HepG2 (cell line): ENCODE data around the gene MYLK. TPM values are rescaled to one million over a fixed set of nuclear protein-coding genes. Genes with fewer than 3 reads are reported as not detected.

Source experiments
- CBX1 ChIP-seq: IDR thresholded peaks from one replicate; pipeline ENCODE4 v1.6.1; 2016; ENCODE audit warnings: antibody characterized with exemption, low read depth
- ERF ChIP-seq: IDR thresholded peaks from 2 replicates; pipeline ENCODE4 v1.6.1; 2018; ENCODE audit warnings: missing biosample characterization, missing genetic modification reagents
- HNRNPUL1 ChIP-seq: fragments of 200-400 bp; formaldehyde crosslinking; IDR thresholded peaks from 2 replicates; pipeline ENCODE4 v1.6.1; 2017; ENCODE audit warnings: low read depth, mild to moderate bottlenecking, low read length, moderate library complexity
- MYC ChIP-seq: sonication (generic); formaldehyde crosslinking; IDR thresholded peaks from 2 replicates; pipeline ENCODE4 v1.9.0; 2021; ENCODE audit warnings: missing genetic modification reagents, borderline replicate concordance
- NFYB ChIP-seq: sonication (generic); formaldehyde crosslinking; IDR thresholded peaks from 2 replicates; pipeline ENCODE4 v1.4.0; 2020; ENCODE audit warnings: missing genetic modification reagents
- SSRP1 ChIP-seq: IDR thresholded peaks from 2 replicates; pipeline ENCODE4 v1.6.1; 2016; ENCODE audit warnings: control low read depth
- ZKSCAN8 ChIP-seq: IDR thresholded peaks from 2 replicates; pipeline ENCODE4 v1.6.1; 2016; ENCODE audit warnings: borderline replicate concordance, missing genetic modification reagents, missing compliant biosample characterization
- ZNF260 ChIP-seq: sonication (generic); formaldehyde crosslinking; IDR thresholded peaks from 2 replicates; pipeline ENCODE4 v1.4.0; 2020; ENCODE audit warnings: missing genetic modification reagents, low read depth, mild to moderate bottlenecking, borderline replicate concordance
- ZNF331 ChIP-seq: sonication (generic); formaldehyde crosslinking; IDR thresholded peaks from 2 replicates; pipeline ENCODE4 v1.4.0; 2020; ENCODE audit warnings: missing genetic modification reagents
- ZNF430 ChIP-seq: sonication (generic); formaldehyde crosslinking; IDR thresholded peaks from 2 replicates; pipeline ENCODE4 v1.9.0; 2021; ENCODE audit warnings: mild to moderate bottlenecking, missing genetic modification reagents
- ZNF468 ChIP-seq: sonication (generic); formaldehyde crosslinking; IDR thresholded peaks from 2 replicates; pipeline ENCODE4 v1.8.0; 2022; ENCODE audit warnings: mild to moderate bottlenecking, moderate library complexity, missing genetic modification reagents
- ZNF75D ChIP-seq: sonication (generic); formaldehyde crosslinking; IDR thresholded peaks from 2 replicates; pipeline ENCODE4 v1.8.1; 2023; ENCODE audit warnings: missing genetic modification reagents, mild to moderate bottlenecking, borderline replicate concordance
- ZNF766 ChIP-seq: sonication (generic); formaldehyde crosslinking; IDR thresholded peaks from 2 replicates; pipeline ENCODE4 v1.5.0; 2020; ENCODE audit warnings: missing genetic modification reagents, borderline replicate concordance
- polyA plus RNA-seq, 8 experiments: library from polyadenylated mRNA; depleted of rRNA in 3 of 8; stranded (reverse) in 7 of 8; unstranded in 1 of 8; fragments of >200 nt; fragmentation: Illumina TruSeq in 4 of 8; extraction: Trizol in 4 of 8; gene quantifications; 2 replicates each; pipeline versions ENCODE4 v1.2.1 to v1.2.3, GENCODE V29; 2011 to 2016; ENCODE audit warnings: low read depth in 4 of 8, missing spikeins in 1 of 8, mixed read lengths in 1 of 8; ENCODE audit not compliant: insufficient read depth in 1 of 8
- total RNA-seq, 5 experiments: library from RNA; depleted of rRNA; stranded (reverse); fragments of >200 nt; fragmentation: Illumina TruSeq; extraction: Trizol; gene quantifications; 2 replicates each; pipeline ENCODE4 v1.2.3, GENCODE V29; 2016; ENCODE audit warnings: low read depth in 1 of 5
- TF ChIP-seq, protein P1 (sequence below): sonication (generic); formaldehyde crosslinking; IDR thresholded peaks from 2 replicates; pipeline ENCODE4 v1.5.1; 2020; ENCODE audit warnings: mild to moderate bottlenecking, missing genetic modification reagents, moderate library complexity
- TF ChIP-seq, protein P2 (sequence below): sonication (generic); formaldehyde crosslinking; IDR thresholded peaks from 2 replicates; pipeline ENCODE4 v1.4.0; 2020; ENCODE audit warnings: missing genetic modification reagents
- TF ChIP-seq, protein P3 (sequence below): sonication (generic); formaldehyde crosslinking; IDR thresholded peaks from 2 replicates; pipeline ENCODE4 v1.4.0; 2020; ENCODE audit warnings: missing genetic modification reagents
- TF ChIP-seq, protein P4 (sequence below): IDR thresholded peaks from 2 replicates; pipeline ENCODE4 v1.6.1; 2016; ENCODE audit warnings: missing biosample characterization, missing genetic modification reagents, low read depth
- TF ChIP-seq, protein P5 (sequence below): sonication (generic); formaldehyde crosslinking; IDR thresholded peaks from 2 replicates; pipeline ENCODE4 v1.5.0; 2020; ENCODE audit warnings: mild to moderate bottlenecking, missing genetic modification reagents, moderate library complexity

The MYLK gene
- total and polyA plus RNA-seq, 2 of the 13 experiments (the other 11 are each of a cell fraction or from before 2014, with no cell fraction given) = 10.6 to 34.9 TPM

DNA sequence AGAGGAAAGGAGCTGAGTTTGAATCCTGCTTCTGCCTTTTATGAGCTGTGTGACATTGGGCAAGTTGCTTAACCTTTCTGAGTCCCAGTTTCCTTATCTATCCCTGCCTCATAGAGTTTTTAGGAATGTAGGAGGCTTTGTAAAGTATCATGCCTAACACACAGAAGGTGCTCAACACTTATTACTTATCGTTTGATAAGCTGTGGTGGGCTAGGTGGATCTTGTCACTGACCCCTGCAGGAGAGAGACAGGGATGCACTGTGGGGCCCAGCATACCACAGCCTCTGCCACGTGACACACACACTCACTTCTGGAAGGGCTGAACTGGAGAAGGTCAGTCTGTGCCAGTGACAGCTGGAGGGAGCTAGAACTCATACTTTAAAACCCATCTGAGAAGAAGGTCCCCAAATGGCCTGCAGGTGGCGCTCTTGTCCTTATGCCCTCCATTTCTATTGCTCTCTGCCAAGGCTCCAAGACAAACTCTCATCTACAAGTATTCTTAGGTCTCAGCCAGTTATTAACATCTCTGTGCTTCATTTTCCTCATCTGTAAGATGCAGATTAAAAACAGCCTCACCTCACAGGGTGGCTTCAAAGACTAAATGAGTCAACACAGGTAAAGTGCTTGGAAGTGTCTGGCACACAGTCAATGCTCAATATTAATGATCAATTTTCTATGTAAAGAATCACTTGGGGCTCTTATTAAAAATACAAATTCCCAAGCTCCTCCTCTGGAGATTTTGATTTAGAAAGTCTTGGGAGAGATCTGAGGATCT is 241.8 kb downstream of the MYLK start (continued):
- TF ChIP-seq, protein P1, sequence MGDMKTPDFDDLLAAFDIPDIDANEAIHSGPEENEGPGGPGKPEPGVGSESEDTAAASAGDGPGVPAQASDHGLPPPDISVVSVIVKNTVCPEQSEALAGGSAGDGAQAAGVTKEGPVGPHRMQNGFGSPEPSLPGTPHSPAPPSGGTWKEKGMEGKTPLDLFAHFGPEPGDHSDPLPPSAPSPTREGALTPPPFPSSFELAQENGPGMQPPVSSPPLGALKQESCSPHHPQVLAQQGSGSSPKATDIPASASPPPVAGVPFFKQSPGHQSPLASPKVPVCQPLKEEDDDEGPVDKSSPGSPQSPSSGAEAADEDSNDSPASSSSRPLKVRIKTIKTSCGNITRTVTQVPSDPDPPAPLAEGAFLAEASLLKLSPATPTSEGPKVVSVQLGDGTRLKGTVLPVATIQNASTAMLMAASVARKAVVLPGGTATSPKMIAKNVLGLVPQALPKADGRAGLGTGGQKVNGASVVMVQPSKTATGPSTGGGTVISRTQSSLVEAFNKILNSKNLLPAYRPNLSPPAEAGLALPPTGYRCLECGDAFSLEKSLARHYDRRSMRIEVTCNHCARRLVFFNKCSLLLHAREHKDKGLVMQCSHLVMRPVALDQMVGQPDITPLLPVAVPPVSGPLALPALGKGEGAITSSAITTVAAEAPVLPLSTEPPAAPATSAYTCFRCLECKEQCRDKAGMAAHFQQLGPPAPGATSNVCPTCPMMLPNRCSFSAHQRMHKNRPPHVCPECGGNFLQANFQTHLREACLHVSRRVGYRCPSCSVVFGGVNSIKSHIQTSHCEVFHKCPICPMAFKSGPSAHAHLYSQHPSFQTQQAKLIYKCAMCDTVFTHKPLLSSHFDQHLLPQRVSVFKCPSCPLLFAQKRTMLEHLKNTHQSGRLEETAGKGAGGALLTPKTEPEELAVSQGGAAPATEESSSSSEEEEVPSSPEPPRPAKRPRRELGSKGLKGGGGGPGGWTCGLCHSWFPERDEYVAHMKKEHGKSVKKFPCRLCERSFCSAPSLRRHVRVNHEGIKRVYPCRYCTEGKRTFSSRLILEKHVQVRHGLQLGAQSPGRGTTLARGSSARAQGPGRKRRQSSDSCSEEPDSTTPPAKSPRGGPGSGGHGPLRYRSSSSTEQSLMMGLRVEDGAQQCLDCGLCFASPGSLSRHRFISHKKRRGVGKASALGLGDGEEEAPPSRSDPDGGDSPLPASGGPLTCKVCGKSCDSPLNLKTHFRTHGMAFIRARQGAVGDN = peak; percentile 21; the same call in 1 of the 2 replicates
- TF ChIP-seq, protein P2, sequence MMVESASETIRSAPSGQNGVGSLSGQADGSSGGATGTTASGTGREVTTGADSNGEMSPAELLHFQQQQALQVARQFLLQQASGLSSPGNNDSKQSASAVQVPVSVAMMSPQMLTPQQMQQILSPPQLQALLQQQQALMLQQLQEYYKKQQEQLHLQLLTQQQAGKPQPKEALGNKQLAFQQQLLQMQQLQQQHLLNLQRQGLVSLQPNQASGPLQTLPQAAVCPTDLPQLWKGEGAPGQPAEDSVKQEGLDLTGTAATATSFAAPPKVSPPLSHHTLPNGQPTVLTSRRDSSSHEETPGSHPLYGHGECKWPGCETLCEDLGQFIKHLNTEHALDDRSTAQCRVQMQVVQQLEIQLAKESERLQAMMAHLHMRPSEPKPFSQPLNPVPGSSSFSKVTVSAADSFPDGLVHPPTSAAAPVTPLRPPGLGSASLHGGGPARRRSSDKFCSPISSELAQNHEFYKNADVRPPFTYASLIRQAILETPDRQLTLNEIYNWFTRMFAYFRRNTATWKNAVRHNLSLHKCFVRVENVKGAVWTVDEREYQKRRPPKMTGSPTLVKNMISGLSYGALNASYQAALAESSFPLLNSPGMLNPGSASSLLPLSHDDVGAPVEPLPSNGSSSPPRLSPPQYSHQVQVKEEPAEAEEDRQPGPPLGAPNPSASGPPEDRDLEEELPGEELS (CRISPR knock-in tag) = no peak
- TF ChIP-seq CBX1 (no peak), NFYB (no peak), ZNF75D (no peak), ZNF468 (CRISPR knock-in tag) (no peak), SSRP1 (CRISPR knock-in tag) (no peak), MYC (0 out of 2 replicates have a peak, but pooled peaks have one; percentile 38), ZNF766 (CRISPR knock-in tag) (no peak), HNRNPUL1 (no peak), ZNF331 (CRISPR knock-in tag) (peak; percentile 26; the same call in 1 of the 2 replicates), ZNF430 (CRISPR knock-in tag) (no peak), ERF (no peak; the same call in 1 of the 2 replicates), ZKSCAN8 (CRISPR knock-in tag) (no peak), ZNF260 (CRISPR knock-in tag) (no peak)
- TF ChIP-seq, protein P3, sequence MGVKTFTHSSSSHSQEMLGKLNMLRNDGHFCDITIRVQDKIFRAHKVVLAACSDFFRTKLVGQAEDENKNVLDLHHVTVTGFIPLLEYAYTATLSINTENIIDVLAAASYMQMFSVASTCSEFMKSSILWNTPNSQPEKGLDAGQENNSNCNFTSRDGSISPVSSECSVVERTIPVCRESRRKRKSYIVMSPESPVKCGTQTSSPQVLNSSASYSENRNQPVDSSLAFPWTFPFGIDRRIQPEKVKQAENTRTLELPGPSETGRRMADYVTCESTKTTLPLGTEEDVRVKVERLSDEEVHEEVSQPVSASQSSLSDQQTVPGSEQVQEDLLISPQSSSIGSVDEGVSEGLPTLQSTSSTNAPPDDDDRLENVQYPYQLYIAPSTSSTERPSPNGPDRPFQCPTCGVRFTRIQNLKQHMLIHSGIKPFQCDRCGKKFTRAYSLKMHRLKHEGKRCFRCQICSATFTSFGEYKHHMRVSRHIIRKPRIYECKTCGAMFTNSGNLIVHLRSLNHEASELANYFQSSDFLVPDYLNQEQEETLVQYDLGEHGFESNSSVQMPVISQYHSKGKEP (CRISPR knock-in tag) = no peak
- TF ChIP-seq, protein P4, sequence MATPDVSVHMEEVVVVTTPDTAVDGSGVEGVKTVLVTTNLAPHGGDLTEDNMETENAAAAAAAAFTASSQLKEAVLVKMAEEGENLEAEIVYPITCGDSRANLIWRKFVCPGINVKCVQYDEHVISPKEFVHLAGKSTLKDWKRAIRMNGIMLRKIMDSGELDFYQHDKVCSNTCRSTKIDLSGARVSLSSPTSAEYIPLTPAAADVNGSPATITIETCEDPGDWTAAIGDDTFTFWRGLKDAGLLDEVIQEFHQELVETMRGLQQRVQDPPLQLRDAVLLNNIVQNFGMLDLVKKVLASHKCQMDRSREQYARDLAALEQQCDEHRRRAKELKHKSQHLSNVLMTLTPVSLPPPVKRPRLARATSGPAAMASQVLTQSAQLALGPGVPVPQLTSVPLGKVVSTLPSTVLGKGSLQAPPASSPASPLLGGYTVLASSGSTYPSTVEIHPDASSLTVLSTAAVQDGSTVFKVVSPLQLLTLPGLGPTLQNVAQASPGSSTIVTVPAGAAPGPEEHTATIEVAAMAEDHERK (CRISPR knock-in tag) = no peak
- TF ChIP-seq, protein P5, sequence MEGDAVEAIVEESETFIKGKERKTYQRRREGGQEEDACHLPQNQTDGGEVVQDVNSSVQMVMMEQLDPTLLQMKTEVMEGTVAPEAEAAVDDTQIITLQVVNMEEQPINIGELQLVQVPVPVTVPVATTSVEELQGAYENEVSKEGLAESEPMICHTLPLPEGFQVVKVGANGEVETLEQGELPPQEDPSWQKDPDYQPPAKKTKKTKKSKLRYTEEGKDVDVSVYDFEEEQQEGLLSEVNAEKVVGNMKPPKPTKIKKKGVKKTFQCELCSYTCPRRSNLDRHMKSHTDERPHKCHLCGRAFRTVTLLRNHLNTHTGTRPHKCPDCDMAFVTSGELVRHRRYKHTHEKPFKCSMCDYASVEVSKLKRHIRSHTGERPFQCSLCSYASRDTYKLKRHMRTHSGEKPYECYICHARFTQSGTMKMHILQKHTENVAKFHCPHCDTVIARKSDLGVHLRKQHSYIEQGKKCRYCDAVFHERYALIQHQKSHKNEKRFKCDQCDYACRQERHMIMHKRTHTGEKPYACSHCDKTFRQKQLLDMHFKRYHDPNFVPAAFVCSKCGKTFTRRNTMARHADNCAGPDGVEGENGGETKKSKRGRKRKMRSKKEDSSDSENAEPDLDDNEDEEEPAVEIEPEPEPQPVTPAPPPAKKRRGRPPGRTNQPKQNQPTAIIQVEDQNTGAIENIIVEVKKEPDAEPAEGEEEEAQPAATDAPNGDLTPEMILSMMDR (CRISPR knock-in tag) = peak; percentile 89
